H9 (cell line): Measurements from ENCODE around the gene MITF. TPM values are rescaled to one million over a fixed set of nuclear protein-coding genes. Genes with fewer than 3 reads are reported as not detected.

ENCODE experiments used
- DNase-seq: peaks from one replicate; pipeline ENCODE4 v3.0.0-alpha.2; 2017
- H2AFZ ChIP-seq: one replicate; pipeline ENCODE4 v1.6.1; 2013; ENCODE audit warnings: mild to moderate bottlenecking, low read length, control low read depth, moderate library complexity
- H2AK5ac ChIP-seq: 2 replicates; pipeline ENCODE4 v1.6.1; 2013; ENCODE audit warnings: low read length, control low read depth, mixed read lengths; ENCODE audit not compliant: insufficient read length
- H2BK120ac ChIP-seq: one replicate; pipeline ENCODE4 v1.6.1; 2013; ENCODE audit warnings: low read depth, mild to moderate bottlenecking, low read length, control low read depth, inconsistent platforms; ENCODE audit not compliant: poor library complexity, severe bottlenecking
- H2BK12ac ChIP-seq: 2 replicates; pipeline ENCODE4 v1.6.1; 2013; ENCODE audit warnings: low read length, control low read depth, mixed read lengths, low read depth; ENCODE audit not compliant: insufficient read length
- H2BK15ac ChIP-seq: 2 replicates; pipeline ENCODE4 v1.6.1; 2013; ENCODE audit warnings: low read depth, low read length, control low read depth
- H2BK20ac ChIP-seq: one replicate; pipeline ENCODE4 v1.6.1; 2013; ENCODE audit warnings: low read depth, mild to moderate bottlenecking, low read length, control low read depth, inconsistent platforms; ENCODE audit not compliant: poor library complexity, severe bottlenecking
- H2BK5ac ChIP-seq: 2 replicates; pipeline ENCODE4 v1.6.1; 2013; ENCODE audit warnings: low read length, control low read depth, mixed read lengths; ENCODE audit not compliant: insufficient read length
- H3K14ac ChIP-seq: 2 replicates; pipeline ENCODE4 v1.6.1; 2013; ENCODE audit warnings: low read length, control low read depth; ENCODE audit not compliant: insufficient read depth
- H3K18ac ChIP-seq: 2 replicates; pipeline ENCODE4 v1.6.1; 2013; ENCODE audit warnings: low read depth, mild to moderate bottlenecking, mixed read lengths, low read length, control low read depth; ENCODE audit not compliant: insufficient read length
- H3K23ac ChIP-seq: 2 replicates; pipeline ENCODE4 v1.6.1; 2013; ENCODE audit warnings: low read length, control low read depth, mixed read lengths, low read depth; ENCODE audit not compliant: insufficient read length
- H3K23me2 ChIP-seq: 2 replicates; pipeline ENCODE4 v1.6.1; 2013; ENCODE audit warnings: low read depth, mild to moderate bottlenecking, mixed read lengths, low read length, control low read depth; ENCODE audit not compliant: insufficient read length, poor library complexity, severe bottlenecking
- H3K27ac ChIP-seq: 2 replicates; pipeline ENCODE4 v1.5.1; 2013; ENCODE audit warnings: low read length, control low read depth, mixed read lengths, low read depth; ENCODE audit not compliant: insufficient read length
- H3K27me3 ChIP-seq: 2 replicates; pipeline ENCODE4 v1.6.1; 2013; ENCODE audit warnings: low read length, control low read depth, inconsistent platforms; ENCODE audit not compliant: insufficient read depth
- H3K4ac ChIP-seq: 2 replicates; pipeline ENCODE4 v1.6.1; 2013; ENCODE audit warnings: low read depth, mild to moderate bottlenecking, control low read depth, inconsistent platforms, low read length, moderate library complexity
- H3K4me1 ChIP-seq: 2 replicates; pipeline ENCODE4 v1.6.1; 2013; ENCODE audit warnings: low read length, control low read depth, inconsistent platforms; ENCODE audit not compliant: insufficient read depth
- H3K4me2 ChIP-seq: 2 replicates; pipeline ENCODE4 v1.6.1; 2013; ENCODE audit warnings: low read length, control low read depth, mixed read lengths; ENCODE audit not compliant: insufficient read length, insufficient read depth
- H3K56ac ChIP-seq: 2 replicates; pipeline ENCODE4 v1.6.1; 2013; ENCODE audit warnings: low read depth, mild to moderate bottlenecking, mixed read lengths, low read length, control low read depth; ENCODE audit not compliant: insufficient read length
- H3K79me1 ChIP-seq: 2 replicates; pipeline ENCODE4 v1.6.1; 2013; ENCODE audit warnings: low read depth, mild to moderate bottlenecking, moderate library complexity, low read length, control low read depth, inconsistent platforms; ENCODE audit not compliant: insufficient read depth, poor library complexity, severe bottlenecking
- H3K79me2 ChIP-seq: 2 replicates; pipeline ENCODE4 v1.6.1; 2013; ENCODE audit warnings: low read length, control low read depth, inconsistent platforms; ENCODE audit not compliant: insufficient read depth
- H3K9ac ChIP-seq: 2 replicates; pipeline ENCODE4 v1.6.1; 2013; ENCODE audit warnings: low read length, control low read depth, mixed read lengths; ENCODE audit not compliant: insufficient read length; ENCODE audit errors: extremely low read depth
- H3K9me3 ChIP-seq: one replicate; pipeline ENCODE4 v1.6.1; 2013; ENCODE audit warnings: low read depth, low read length, inconsistent platforms; ENCODE audit not compliant: control insufficient read depth
- H3T11ph ChIP-seq: one replicate; pipeline ENCODE4 v1.6.1; 2013; ENCODE audit warnings: mild to moderate bottlenecking, low read length, control low read depth, inconsistent platforms
- H4K20me1 ChIP-seq: one replicate; pipeline ENCODE4 v1.6.1; 2013; ENCODE audit not compliant: control insufficient read depth, insufficient read length, insufficient read depth
- H4K5ac ChIP-seq: 2 replicates; pipeline ENCODE4 v1.6.1; 2013; ENCODE audit warnings: low read depth, mild to moderate bottlenecking, mixed read lengths, low read length, control low read depth; ENCODE audit not compliant: insufficient read length
- H4K8ac ChIP-seq: replicated peaks from 2 replicates; pipeline ENCODE4 v1.6.1; 2013; ENCODE audit warnings: low read length, control low read depth, mixed read lengths, low read depth; ENCODE audit not compliant: insufficient read length
- H4K91ac ChIP-seq: 2 replicates; pipeline ENCODE4 v1.6.1; 2013; ENCODE audit warnings: low read depth, mild to moderate bottlenecking, moderate library complexity, mixed read lengths, low read length, control low read depth; ENCODE audit not compliant: insufficient read length
- H3K27ac Mint-ChIP-seq, 3 experiments: 2 replicates in 2 of 3; 3 replicates in 1 of 3; pipeline ENCODE4 v1.8.0; 2020 to 2021; ENCODE audit warnings: mixed read lengths in 3 of 3, mild to moderate bottlenecking in 1 of 3, moderate library complexity in 1 of 3
- H3K27me3 Mint-ChIP-seq: 2 replicates; pipeline ENCODE4 v1.8.0; 2021; ENCODE audit warnings: low read depth, mild to moderate bottlenecking, moderate library complexity, mixed read lengths
- H3K36me3 Mint-ChIP-seq, 3 experiments: 2 replicates in 2 of 3; 3 replicates in 1 of 3; pipeline ENCODE4 v1.8.0; 2020 to 2021; ENCODE audit warnings: low read depth in 3 of 3, mixed read lengths in 3 of 3; ENCODE audit not compliant: insufficient read depth in 1 of 3
- H3K4me1 Mint-ChIP-seq, 2 experiments: 2 replicates each; pipeline ENCODE4 v1.8.0; 2020; ENCODE audit warnings: mixed read lengths in 2 of 2
- H3K4me3 Mint-ChIP-seq, 2 experiments: 2 replicates in 1 of 2; 3 replicates in 1 of 2; pipeline ENCODE4 v1.8.0; 2020 to 2021; ENCODE audit warnings: mild to moderate bottlenecking in 2 of 2, mixed read lengths in 2 of 2, moderate library complexity in 1 of 2
- H3K9me3 Mint-ChIP-seq, 2 experiments: 2 replicates in 1 of 2; 3 replicates in 1 of 2; pipeline ENCODE4 v1.8.0; 2020; ENCODE audit warnings: mild to moderate bottlenecking in 2 of 2, mixed read lengths in 2 of 2, moderate library complexity in 1 of 2
- CTCF ChIP-seq: fragments of 200-600 bp; sonication (generic); conservative IDR thresholded peaks from 3 replicates; pipeline ENCODE4 v1.8.0; 2021; ENCODE audit warnings: antibody characterized with exemption, mild to moderate bottlenecking
- WGBS: extraction: QIAGEN DNeasy Blood & Tissue Kit; methylation state at CpG from one replicate; pipeline ENCODE4 v1.1.7; 2013; ENCODE audit warnings: missing lambda C conversion rate, low lambda C conversion rate, mixed read lengths; ENCODE audit not compliant: insufficient read length; ENCODE audit errors: extremely low coverage; 5-methylcytosine and 5-hydroxymethylcytosine counted together
- total RNA-seq: library from RNA; stranded (reverse); gene quantifications from 2 replicates; pipeline ENCODE4 v1.2.1, GENCODE V29; 2021

Gene MITF
- total RNA-seq, 1 experiment from 2014 or later, result 0.81 TPM

GRCh38 chr3:69784954-69785514 lies 45.8 kb downstream of the MITF start:
- Histone ChIP-seq H3K27me3 (no peaks in the 10 kb centered on the region), H3K18ac (no peak overlapping the region), H3K79me1 (no peaks in the 10 kb centered on the region), H3K9ac (no peak overlapping the region), H3K14ac (no peak overlapping the region), H3K23me2 (no peaks in the 10 kb centered on the region), H2BK20ac (no peak overlapping the region), H3T11ph (no peak overlapping the region), H2BK12ac (no peak overlapping the region), H3K4me2 (no peak overlapping the region), H2AK5ac (no peak overlapping the region), H3K27ac (no peak overlapping the region), H3K56ac (no peak overlapping the region), H4K8ac (no peak overlapping the region), H3K79me2 (no peaks in the 10 kb centered on the region), H3K4me1 (no peaks in the 10 kb centered on the region), H2BK5ac (no peak overlapping the region), H3K9me3 (no peaks in the 10 kb centered on the region), H4K20me1 (no peaks in the 10 kb centered on the region), H2BK15ac (no peak overlapping the region), H4K91ac (no peak overlapping the region), H3K4ac (no peak overlapping the region), H2BK120ac (no peak overlapping the region), H2AFZ (no peak overlapping the region), H3K23ac (no peak overlapping the region), H4K5ac (no peak overlapping the region)
- TF ChIP-seq CTCF, result no peak
- Mint-ChIP-seq H3K4me3 (no peak overlapping the region), H3K27ac (no peak overlapping the region), H3K36me3 (no peaks in the 10 kb centered on the region), H3K27me3 (no peaks in the 10 kb centered on the region), H3K9me3 (no peaks in the 10 kb centered on the region; a peak in 1 of 5 replicates), H3K4me1 (peaks cover 7 to 8% of the 10 kb centered on the region in 2 experiments; a peak in 3 of 4 replicates)
- no peak for DNase-seq
- WGBS, result no CpG with 5 or more reads among the region's 7 CpGs
